Mammary epithelial cell (primary cell): ENCODE results near the gene CTIF.

Source experiments
- EZH2 ChIP-seq: IDR thresholded peaks from 2 replicates; pipeline ENCODE4 v1.6.1; 2012; ENCODE audit warnings: low read length, inconsistent platforms, borderline replicate concordance
- TF ChIP-seq, protein P1 (sequence below), 2 donors: IDR thresholded peaks in 1 of 2; conservative IDR thresholded peaks in 1 of 2; 2 replicates each; pipeline ENCODE4 v1.5.1; 2011 to 2012; ENCODE audit warnings: inconsistent platforms in 2 of 2, low read length in 2 of 2, mild to moderate bottlenecking in 2 of 2, control low read depth in 1 of 2, low read depth in 1 of 2; ENCODE audit not compliant: insufficient read depth in 1 of 2; ENCODE audit errors: extremely low read depth in 1 of 2

DNA sequence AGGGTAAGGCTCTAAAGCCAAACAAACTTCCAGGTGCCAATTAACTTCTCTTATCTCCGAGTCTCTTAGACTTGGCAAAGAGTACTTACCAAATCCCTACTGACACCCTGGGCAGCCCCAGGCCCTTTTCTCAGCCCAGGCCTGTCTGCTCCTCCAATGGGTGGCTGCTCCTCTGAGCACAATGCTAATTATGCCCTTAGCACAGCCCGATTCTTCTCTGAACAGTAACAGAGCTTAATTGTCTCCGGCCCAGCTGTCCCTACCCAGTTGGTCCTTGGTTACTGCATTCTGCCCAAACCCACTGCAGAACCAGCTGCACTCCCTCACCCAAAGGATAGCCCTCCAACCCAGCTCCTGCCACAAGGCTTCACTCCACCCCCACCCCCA is 301.7 kb downstream of the CTIF start:
- TF ChIP-seq, protein P1, sequence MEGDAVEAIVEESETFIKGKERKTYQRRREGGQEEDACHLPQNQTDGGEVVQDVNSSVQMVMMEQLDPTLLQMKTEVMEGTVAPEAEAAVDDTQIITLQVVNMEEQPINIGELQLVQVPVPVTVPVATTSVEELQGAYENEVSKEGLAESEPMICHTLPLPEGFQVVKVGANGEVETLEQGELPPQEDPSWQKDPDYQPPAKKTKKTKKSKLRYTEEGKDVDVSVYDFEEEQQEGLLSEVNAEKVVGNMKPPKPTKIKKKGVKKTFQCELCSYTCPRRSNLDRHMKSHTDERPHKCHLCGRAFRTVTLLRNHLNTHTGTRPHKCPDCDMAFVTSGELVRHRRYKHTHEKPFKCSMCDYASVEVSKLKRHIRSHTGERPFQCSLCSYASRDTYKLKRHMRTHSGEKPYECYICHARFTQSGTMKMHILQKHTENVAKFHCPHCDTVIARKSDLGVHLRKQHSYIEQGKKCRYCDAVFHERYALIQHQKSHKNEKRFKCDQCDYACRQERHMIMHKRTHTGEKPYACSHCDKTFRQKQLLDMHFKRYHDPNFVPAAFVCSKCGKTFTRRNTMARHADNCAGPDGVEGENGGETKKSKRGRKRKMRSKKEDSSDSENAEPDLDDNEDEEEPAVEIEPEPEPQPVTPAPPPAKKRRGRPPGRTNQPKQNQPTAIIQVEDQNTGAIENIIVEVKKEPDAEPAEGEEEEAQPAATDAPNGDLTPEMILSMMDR (conservative IDR thresholded peaks at IDR 0.05 in 1 of 2, IDR thresholded peaks at IDR 0.05 in 1 of 2; ENCODE audit: extremely low read depth in 1 of 2, insufficient read depth in 1 of 2, low read depth in 1 of 2, low read length in 2 of 2): no peak
- no peak for TF ChIP-seq EZH2
